IMR-90 (cell line): ENCODE data around the gene MBTD1. TPM values are rescaled to one million over a fixed set of nuclear protein-coding genes. Genes with fewer than 3 reads are reported as not detected.

ENCODE experiments used
- ATAC-seq: fragments of 200-7000 bp; cut with Tn5 transposase; 2 replicates; pipeline ENCODE4 v1.9.1; 2020; ENCODE audit warnings: low read depth, mild to moderate bottlenecking, moderate library complexity
- BruUV-seq: library from RNA; stranded (reverse); fragments of 400-500 nt; replicated peaks from 2 replicates; lab custom pipeline; 2021; lab: Mats Ljungman, UMichigan
- CTCF ChIA-PET: fragments of 300-600 bp; formaldehyde crosslinking; extraction: SDS; loops from one replicate; lab custom pipeline; 2021; ENCODE audit warnings: antibody characterized with exemption; lab: Yijun Ruan, JAX
- POLR2A ChIA-PET: fragments of 300-600 bp; sonication (Branson Sonifier 250); formaldehyde crosslinking; loops from one replicate; lab custom pipeline; 2022; ENCODE audit warnings: antibody characterized with exemption; ENCODE audit not compliant: unreplicated experiment; lab: Charles Lee
- DNase-seq: peaks from one replicate; pipeline ENCODE4 v3.0.0; 2013
- H2AFZ ChIP-seq: replicated peaks from 2 replicates; pipeline ENCODE3; 2013; ENCODE audit warnings: low read length, mild to moderate bottlenecking; ENCODE audit not compliant: poor library complexity
- H2AK5ac ChIP-seq: 2 replicates; pipeline ENCODE4 v1.6.1; 2013; ENCODE audit warnings: low read depth, low read length, inconsistent platforms
- H2AK9ac ChIP-seq: replicated peaks from 2 replicates; pipeline ENCODE3; 2013; ENCODE audit warnings: mild to moderate bottlenecking, low read depth, low read length, moderate library complexity; ENCODE audit not compliant: poor library complexity
- H2BK120ac ChIP-seq: 2 replicates; pipeline ENCODE4 v1.6.1; 2013; ENCODE audit warnings: low read depth, low read length, inconsistent platforms
- H2BK15ac ChIP-seq: 3 replicates; pipeline ENCODE4 v1.6.1; 2013; ENCODE audit warnings: low read depth, low read length, inconsistent platforms
- H2BK20ac ChIP-seq: 2 replicates; pipeline ENCODE4 v1.6.1; 2013; ENCODE audit warnings: low read depth, mild to moderate bottlenecking, inconsistent platforms, low read length, moderate library complexity
- H2BK5ac ChIP-seq: 2 replicates; pipeline ENCODE4 v1.6.1; 2013; ENCODE audit warnings: mild to moderate bottlenecking, low read depth, low read length, inconsistent platforms; ENCODE audit not compliant: poor library complexity, severe bottlenecking
- H3K14ac ChIP-seq: replicated peaks from 2 replicates; pipeline ENCODE4 v1.6.1; 2013; ENCODE audit warnings: low read depth, low read length, inconsistent platforms
- H3K18ac ChIP-seq: 2 replicates; pipeline ENCODE4 v1.6.1; 2013; ENCODE audit warnings: low read depth, low read length, control low read depth
- H3K23ac ChIP-seq: 2 replicates; pipeline ENCODE4 v1.6.1; 2013; ENCODE audit warnings: low read depth, low read length, inconsistent platforms
- H3K27ac ChIP-seq: 2 replicates; pipeline ENCODE4 v1.5.1; 2013; ENCODE audit warnings: mild to moderate bottlenecking, control low read depth, low read length; ENCODE audit not compliant: insufficient read depth
- H3K27me3 ChIP-seq: 2 replicates; pipeline ENCODE4 v1.6.1; 2013; ENCODE audit warnings: low read length; ENCODE audit not compliant: control insufficient read depth, insufficient read depth
- H3K36me3 ChIP-seq: 2 replicates; pipeline ENCODE4 v1.6.1; 2013; ENCODE audit warnings: low read length, mixed read lengths; ENCODE audit not compliant: control insufficient read depth, insufficient read depth
- H3K4ac ChIP-seq: 2 replicates; pipeline ENCODE4 v1.6.1; 2013; ENCODE audit warnings: low read depth, low read length, inconsistent platforms
- H3K4me1 ChIP-seq: 2 replicates; pipeline ENCODE4 v1.6.1; 2013; ENCODE audit warnings: low read length, mixed read lengths; ENCODE audit not compliant: control insufficient read depth, insufficient read depth
- H3K4me2 ChIP-seq: 2 replicates; pipeline ENCODE4 v1.6.1; 2013; ENCODE audit warnings: low read depth, mild to moderate bottlenecking, control low read depth, low read length, moderate library complexity
- H3K4me3 ChIP-seq: 2 replicates; pipeline ENCODE4 v1.5.1; 2013; ENCODE audit warnings: low read depth, mild to moderate bottlenecking, control low read depth, low read length, moderate library complexity; ENCODE audit not compliant: insufficient read depth
- H3K56ac ChIP-seq: 2 replicates; pipeline ENCODE4 v1.6.1; 2013; ENCODE audit warnings: low read length, inconsistent platforms; ENCODE audit not compliant: insufficient read depth; ENCODE audit errors: extremely low read depth
- H3K79me1 ChIP-seq, 2 experiments: 2 replicates each; pipeline ENCODE4 v1.6.1; 2013; ENCODE audit warnings: low read length in 2 of 2, inconsistent platforms in 1 of 2, low read depth in 1 of 2
- H3K9ac ChIP-seq: 2 replicates; pipeline ENCODE4 v1.6.1; 2013; ENCODE audit warnings: low read depth, low read length, control low read depth
- H3K9me1 ChIP-seq: 2 replicates; pipeline ENCODE4 v1.6.1; 2013; ENCODE audit warnings: low read length, inconsistent platforms; ENCODE audit not compliant: insufficient read depth
- H3K9me3 ChIP-seq: 2 replicates; pipeline ENCODE4 v1.6.1; 2013; ENCODE audit warnings: low read length; ENCODE audit not compliant: control insufficient read depth, insufficient read depth
- H4K20me1 ChIP-seq: 2 replicates; pipeline ENCODE4 v1.6.1; 2013; ENCODE audit warnings: low read length, inconsistent platforms; ENCODE audit not compliant: insufficient read depth
- H4K5ac ChIP-seq: 2 replicates; pipeline ENCODE4 v1.6.1; 2013; ENCODE audit warnings: mild to moderate bottlenecking, low read depth, low read length, control low read depth
- H4K8ac ChIP-seq, 2 experiments: 2 replicates each; pipeline ENCODE4 v1.6.1; 2013; ENCODE audit warnings: low read depth in 2 of 2, low read length in 2 of 2, control low read depth in 1 of 2, inconsistent platforms in 1 of 2
- H4K91ac ChIP-seq: 2 replicates; pipeline ENCODE4 v1.6.1; 2013; ENCODE audit warnings: low read depth, low read length, inconsistent platforms; ENCODE audit not compliant: insufficient read depth
- BHLHE40 ChIP-seq: fragments of 150-350 bp; IDR thresholded peaks from 2 replicates; pipeline ENCODE4 v1.6.1; 2016; ENCODE audit warnings: mild to moderate bottlenecking, low read depth, low read length
- CEBPB ChIP-seq: IDR thresholded peaks from 2 replicates; pipeline ENCODE4 v1.6.1; 2012; ENCODE audit warnings: low read depth, low read length, improper control_type of control experiment
- CHD1 ChIP-seq: IDR thresholded peaks from 2 replicates; pipeline ENCODE4 v1.6.1; 2012; ENCODE audit warnings: low read depth, low read length, improper control_type of control experiment
- CTCF ChIP-seq: conservative IDR thresholded peaks from 2 replicates; pipeline ENCODE4 v1.5.1; 2012; ENCODE audit warnings: mild to moderate bottlenecking, low read depth, low read length, improper control_type of control experiment
- ELK1 ChIP-seq: fragments of 150-350 bp; IDR thresholded peaks from 2 replicates; pipeline ENCODE4 v1.6.1; 2016; ENCODE audit warnings: low read depth, mild to moderate bottlenecking, low read length, moderate library complexity, borderline replicate concordance
- FOS ChIP-seq: fragments of 150-350 bp; IDR thresholded peaks from 2 replicates; pipeline ENCODE4 v1.6.1; 2016; ENCODE audit warnings: low read depth, low read length
- MAFK ChIP-seq: IDR thresholded peaks from 2 replicates; pipeline ENCODE4 v1.6.1; 2012; ENCODE audit warnings: low read depth, low read length, improper control_type of control experiment
- MAZ ChIP-seq: IDR thresholded peaks from 2 replicates; pipeline ENCODE4 v1.6.1; 2012; ENCODE audit warnings: low read depth, mild to moderate bottlenecking, low read length, improper control_type of control experiment, moderate library complexity, borderline replicate concordance
- MXI1 ChIP-seq: IDR thresholded peaks from 2 replicates; pipeline ENCODE4 v1.6.1; 2012; ENCODE audit warnings: low read depth, mild to moderate bottlenecking, low read length, moderate library complexity, borderline replicate concordance
- NFE2L2 ChIP-seq: fragments of 150-350 bp; IDR thresholded peaks from 2 replicates; pipeline ENCODE4 v1.6.1; 2016; ENCODE audit warnings: low read depth, mild to moderate bottlenecking, low read length
- POLR2A ChIP-seq: IDR thresholded peaks from 2 replicates; pipeline ENCODE4 v1.6.1; 2012; ENCODE audit warnings: mild to moderate bottlenecking, low read depth, low read length
- RAD21 ChIP-seq: IDR thresholded peaks from 2 replicates; pipeline ENCODE4 v1.6.1; 2012; ENCODE audit warnings: low read length, improper control_type of control experiment
- RCOR1 ChIP-seq: IDR thresholded peaks from 2 replicates; pipeline ENCODE4 v1.6.1; 2012; ENCODE audit warnings: mild to moderate bottlenecking, low read length, improper control_type of control experiment; ENCODE audit not compliant: insufficient replicate concordance
- RFX5 ChIP-seq: IDR thresholded peaks from 2 replicates; pipeline ENCODE4 v1.8.0; 2012; ENCODE audit warnings: low read depth, mild to moderate bottlenecking, low read length, moderate library complexity
- SMC3 ChIP-seq: fragments of 150-350 bp; IDR thresholded peaks from 2 replicates; pipeline ENCODE4 v1.6.1; 2016; ENCODE audit warnings: low read depth, mild to moderate bottlenecking, antibody characterized with exemption, low read length, moderate library complexity
- USF2 ChIP-seq: fragments of 150-350 bp; IDR thresholded peaks from 2 replicates; pipeline ENCODE4 v1.6.1; 2017; ENCODE audit warnings: mild to moderate bottlenecking, antibody characterized with exemption, low read length, low read depth
- WGBS, 2 experiments: methylation state at CpG; one replicate each; pipeline versions ENCODE4 v1.1.5 to v1.1.7; 2013; ENCODE audit warnings: missing lambda C conversion rate in 2 of 2; ENCODE audit not compliant: insufficient read length in 1 of 2; ENCODE audit errors: extremely low coverage in 2 of 2; 5-methylcytosine and 5-hydroxymethylcytosine counted together
- dilution Hi-C: fragments of 300-500 bp; cut with HindIII; formaldehyde crosslinking; loops from one replicate; pipeline ENCODE4 v1.14.3; 2018; ENCODE audit warnings: low sequenced_read_pairs; ENCODE audit not compliant: unreplicated experiment
- in situ Hi-C: fragments of 300-500 bp; cut with MboI; formaldehyde crosslinking; loops from 3 replicates; pipeline ENCODE4 v1.14.3; 2019; ENCODE audit warnings: low sequenced_read_pairs, inconsistent platforms, mixed read lengths
- intact Hi-C: fragments of 100-400 bp; cut with micrococcal nuclease; formaldehyde crosslinking; loops from 2 replicates; pipeline ENCODE4 v1.10.0; 2022
- polyA plus RNA-seq, 3 experiments: library from polyadenylated mRNA; depleted of rRNA; stranded (reverse); fragments of >200 nt; gene quantifications; 2 replicates each; pipeline ENCODE4 v1.2.3, GENCODE V29; 2012; ENCODE audit warnings: low replicate concordance in 1 of 3
- total RNA-seq: library from RNA; depleted of rRNA; stranded (reverse); fragments of >200 nt; gene quantifications from 2 replicates; pipeline ENCODE4 v1.2.3, GENCODE V29; 2012

MBTD1 gene
- total and polyA plus RNA-seq, 2 of the 4 experiments (the other 2 are of a cell fraction), result 3.2 to 5.6 TPM

- H3K23ac ChIP-seq, result no peak overlapping the region
- no peak overlapping the region for H2BK5ac ChIP-seq
- no peak overlapping the region for H2AK5ac ChIP-seq
- 0 out of 2 replicates have a peak, but pooled peaks cover 2% of the 10 kb centered on the region for H3K4me1 ChIP-seq
- H2AK9ac ChIP-seq, result no peak overlapping the region
- H3K79me1 ChIP-seq, result peaks cover 28 to 44% of the 10 kb centered on the region in 2 experiments
- H4K91ac ChIP-seq, result no peak overlapping the region
- H3K27me3 ChIP-seq, result no peaks in the 10 kb centered on the region
- H4K8ac ChIP-seq, result no peak overlapping the region
- H4K20me1 ChIP-seq, result peaks cover 9% of the 10 kb centered on the region; the same call in 1 of the 2 replicates
- ChIA-PET CTCF (interaction anchor here (1.1 kb wide), 1 partner anchor 8 kb away, joined by 3 read pairs; no protein-coding TSS in a partner anchor), POLR2A (no interaction called here)
- H3K18ac ChIP-seq, result no peak overlapping the region
- H3K56ac ChIP-seq, result no peak overlapping the region
- no peak overlapping the region for H3K14ac ChIP-seq
- BruUV-seq, result no TSS peak
- H3K9me1 ChIP-seq, result 0 out of 2 replicates have a peak, but pooled peaks cover 3% of the 10 kb centered on the region
- H2BK15ac ChIP-seq, result no peak overlapping the region
- H3K36me3 ChIP-seq, result no peaks in the 10 kb centered on the region
- in situ Hi-C loops (no loop called here), intact Hi-C loops (no loop called here), dilution Hi-C loops (no loop called here)
- ATAC-seq, result no peak
- no peak overlapping the region for H4K5ac ChIP-seq
- no peak overlapping the region for H3K4me2 ChIP-seq
- no peak overlapping the region for H2BK120ac ChIP-seq
- no peak overlapping the region for H3K4ac ChIP-seq
- no peak overlapping the region for H3K9ac ChIP-seq
- no peak overlapping the region for H2AFZ ChIP-seq
- WGBS, 2 experiments, result 100% methylated on average over 1 of the region's 4 CpGs; no CpG with 5 or more reads in 1 of the 2 experiments
- H3K27ac ChIP-seq, result no peak overlapping the region
- H3K4me3 ChIP-seq, result no peak overlapping the region
- peak; percentile 8 for DNase-seq
- H3K9me3 ChIP-seq, result no peaks in the 10 kb centered on the region
- H2BK20ac ChIP-seq, result no peak overlapping the region
- TF ChIP-seq RAD21 (no peak), RCOR1 (no peak), CTCF (no peak), MAZ (no peak), MXI1 (no peak), FOS (no peak), POLR2A (no peak), NFE2L2 (no peak), RFX5 (no peak), CEBPB (no peak), USF2 (no peak), CHD1 (no peak), ELK1 (no peak), SMC3 (no peak), MAFK (no peak), BHLHE40 (no peak)
Observed at GRCh38 chr17:51230306-51230705, 29.5 kb downstream of the MBTD1 start.
